HepG2 (cell line): ENCODE data around the gene NFE2L1. TPM values are rescaled to one million over a fixed set of nuclear protein-coding genes. Genes with fewer than 3 reads are reported as not detected.

Source experiments
- CREB1 ChIP-seq, 2 experiments: fragments of 450-650 bp in 1 of 2; IDR thresholded peaks; 2 replicates each; pipeline ENCODE4 v1.6.1; 2016 to 2017; ENCODE audit warnings: control low read depth in 1 of 2, mild to moderate bottlenecking in 1 of 2, missing compliant biosample characterization in 1 of 2, missing genetic modification characterization in 1 of 2
- HNF4A ChIP-seq: sonication (generic); formaldehyde crosslinking; IDR thresholded peaks from 2 replicates; pipeline ENCODE4 v1.4.0; 2020; ENCODE audit warnings: missing genetic modification reagents
- JUND ChIP-seq: sonication (generic); formaldehyde crosslinking; IDR thresholded peaks from 2 replicates; pipeline ENCODE4 v1.8.0; 2022; ENCODE audit warnings: mild to moderate bottlenecking, missing genetic modification reagents
- MAF1 ChIP-seq: sonication (generic); formaldehyde crosslinking; IDR thresholded peaks from 2 replicates; pipeline ENCODE4 v1.5.0; 2020; ENCODE audit warnings: missing genetic modification reagents, borderline replicate concordance
- MAZ ChIP-seq, 2 experiments: sonication (generic) in 1 of 2; formaldehyde crosslinking in 1 of 2; IDR thresholded peaks; 2 replicates each; pipeline versions ENCODE4 v1.5.0 to v1.6.1; 2012 to 2020; ENCODE audit warnings: low read depth in 2 of 2, mild to moderate bottlenecking in 2 of 2, borderline replicate concordance in 1 of 2, improper control_type of control experiment in 1 of 2, low read length in 1 of 2, missing genetic modification reagents in 1 of 2, moderate library complexity in 1 of 2
- MEF2D ChIP-seq: sonication (generic); formaldehyde crosslinking; IDR thresholded peaks from 2 replicates; pipeline ENCODE4 v1.5.1; 2020; ENCODE audit warnings: mild to moderate bottlenecking, missing genetic modification reagents
- MLX ChIP-seq: IDR thresholded peaks from 2 replicates; pipeline ENCODE4 v1.6.1; 2016
- PAWR ChIP-seq: sonication (generic); formaldehyde crosslinking; IDR thresholded peaks from 2 replicates; pipeline ENCODE4 v1.4.0; 2020; ENCODE audit warnings: missing genetic modification reagents, mild to moderate bottlenecking, borderline replicate concordance
- PAXIP1 ChIP-seq: sonication (generic); formaldehyde crosslinking; conservative IDR thresholded peaks from 2 replicates; pipeline ENCODE4 v1.4.0; 2020; ENCODE audit warnings: mild to moderate bottlenecking, missing genetic modification reagents, moderate library complexity
- POGZ ChIP-seq: sonication (generic); formaldehyde crosslinking; IDR thresholded peaks from 2 replicates; pipeline ENCODE4 v1.4.0; 2020; ENCODE audit warnings: mild to moderate bottlenecking, missing genetic modification reagents
- RBM39 ChIP-seq: fragments of 200-400 bp; formaldehyde crosslinking; IDR thresholded peaks from one replicate; pipeline ENCODE4 v1.6.1; 2018; ENCODE audit warnings: antibody characterized with exemption, mild to moderate bottlenecking, low read depth, low read length; ENCODE audit not compliant: poor library complexity, severe bottlenecking
- RFX1 ChIP-seq: fragments of 450-650 bp; IDR thresholded peaks from 2 replicates; pipeline ENCODE4 v1.6.1; 2017
- SIN3A ChIP-seq: IDR thresholded peaks from 2 replicates; pipeline ENCODE4 v1.6.1; 2011; ENCODE audit warnings: low read depth, mild to moderate bottlenecking, control low read depth, low read length, borderline replicate concordance
- SIX4 ChIP-seq: sonication (generic); formaldehyde crosslinking; IDR thresholded peaks from 2 replicates; pipeline ENCODE4 v1.4.0; 2020; ENCODE audit warnings: missing genetic modification reagents
- ZBTB1 ChIP-seq: sonication (generic); formaldehyde crosslinking; IDR thresholded peaks from 2 replicates; pipeline ENCODE4 v1.4.0; 2020; ENCODE audit warnings: missing genetic modification reagents, borderline replicate concordance
- ZBTB25 ChIP-seq: IDR thresholded peaks from 2 replicates; pipeline ENCODE4 v1.6.1; 2018; ENCODE audit warnings: missing genetic modification reagents
- ZEB1 ChIP-seq: IDR thresholded peaks from 2 replicates; pipeline ENCODE4 v1.6.1; 2012; ENCODE audit warnings: mild to moderate bottlenecking, low read depth, inconsistent platforms; ENCODE audit not compliant: insufficient replicate concordance
- ZNF205 ChIP-seq: IDR thresholded peaks from 2 replicates; pipeline ENCODE4 v1.6.1; 2018; ENCODE audit warnings: missing biosample characterization, missing genetic modification reagents
- ZNF282 ChIP-seq: fragments of 450-650 bp; IDR thresholded peaks from 2 replicates; pipeline ENCODE4 v1.6.1; 2018; ENCODE audit not compliant: partially characterized antibody
- ZNF326 ChIP-seq: sonication (generic); formaldehyde crosslinking; IDR thresholded peaks from 2 replicates; pipeline ENCODE4 v1.4.0; 2020; ENCODE audit warnings: missing genetic modification reagents, borderline replicate concordance
- ZNF333 ChIP-seq: sonication (generic); formaldehyde crosslinking; IDR thresholded peaks from 2 replicates; pipeline ENCODE4 v1.4.0; 2020; ENCODE audit warnings: mild to moderate bottlenecking, missing genetic modification reagents, borderline replicate concordance
- polyA plus RNA-seq, 8 experiments: library from polyadenylated mRNA; depleted of rRNA in 3 of 8; stranded (reverse) in 7 of 8; unstranded in 1 of 8; fragments of >200 nt; fragmentation: Illumina TruSeq in 4 of 8; extraction: Trizol in 4 of 8; gene quantifications; 2 replicates each; pipeline versions ENCODE4 v1.2.1 to v1.2.3, GENCODE V29; 2011 to 2016; ENCODE audit warnings: low read depth in 4 of 8, missing spikeins in 1 of 8, mixed read lengths in 1 of 8; ENCODE audit not compliant: insufficient read depth in 1 of 8
- total RNA-seq, 5 experiments: library from RNA; depleted of rRNA; stranded (reverse); fragments of >200 nt; fragmentation: Illumina TruSeq; extraction: Trizol; gene quantifications; 2 replicates each; pipeline ENCODE4 v1.2.3, GENCODE V29; 2016; ENCODE audit warnings: low read depth in 1 of 5
- TF ChIP-seq, protein P1 (sequence below): sonication (generic); IDR thresholded peaks from 2 replicates; pipeline ENCODE4 v1.6.1; 2016; ENCODE audit warnings: low read depth, borderline replicate concordance

NFE2L1 gene
- total and polyA plus RNA-seq, 2 of the 13 experiments (the other 11 are each of a cell fraction or from before 2014, with no cell fraction given): 67.0 to 234 TPM

DNA sequence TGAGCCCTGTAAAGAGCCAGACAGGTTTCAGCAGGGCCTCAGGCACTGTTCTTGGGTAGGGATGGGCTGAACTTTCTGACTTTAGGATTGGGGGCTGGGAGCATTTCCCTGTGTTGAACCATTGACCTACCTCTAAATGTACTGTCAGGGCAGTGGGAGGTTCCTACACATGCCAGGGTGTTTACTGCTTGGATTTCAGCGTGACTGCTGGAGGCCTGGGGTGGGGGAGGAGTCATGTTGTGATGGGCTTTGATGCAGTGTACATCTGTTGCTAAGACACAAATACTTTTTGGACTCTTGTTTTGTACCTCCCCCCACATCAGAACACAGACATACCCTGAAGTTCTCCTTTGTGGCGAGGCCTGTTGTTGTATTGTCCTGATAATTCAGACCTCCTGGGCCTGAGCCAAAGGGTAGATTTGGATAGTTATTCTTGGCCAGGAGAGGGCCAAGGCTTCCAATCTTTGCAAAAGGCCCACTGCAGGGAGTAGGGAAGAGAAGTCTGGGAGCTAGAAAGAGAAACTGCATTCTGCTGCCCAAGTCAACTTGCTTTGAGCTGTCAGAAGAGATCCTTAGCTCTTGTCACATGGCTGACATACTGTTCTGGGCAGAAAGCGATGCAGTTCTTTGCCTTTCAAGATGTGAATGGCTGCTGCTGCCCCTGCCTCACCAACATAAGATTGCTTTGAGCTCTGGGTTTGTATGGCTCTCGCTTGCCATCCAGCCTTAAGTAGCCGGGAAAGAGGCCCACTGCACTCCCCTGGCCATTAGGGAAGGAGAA lies 3.7 kb downstream of the NFE2L1 start (continued):
- TF ChIP-seq PAXIP1 (CRISPR knock-in tag): peak; percentile 53; the same call in 1 of the 2 replicates
- TF ChIP-seq, protein P1, sequence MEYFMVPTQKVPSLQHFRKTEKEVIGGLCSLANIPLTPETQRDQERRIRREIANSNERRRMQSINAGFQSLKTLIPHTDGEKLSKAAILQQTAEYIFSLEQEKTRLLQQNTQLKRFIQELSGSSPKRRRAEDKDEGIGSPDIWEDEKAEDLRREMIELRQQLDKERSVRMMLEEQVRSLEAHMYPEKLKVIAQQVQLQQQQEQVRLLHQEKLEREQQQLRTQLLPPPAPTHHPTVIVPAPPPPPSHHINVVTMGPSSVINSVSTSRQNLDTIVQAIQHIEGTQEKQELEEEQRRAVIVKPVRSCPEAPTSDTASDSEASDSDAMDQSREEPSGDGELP: peak; percentile 22; the same call in 1 of the 2 replicates
- no peak for TF ChIP-seq CREB1 (IDR thresholded peaks at IDR 0.05)
- TF ChIP-seq CREB1 (CRISPR knock-in tag; IDR thresholded peaks at IDR 0.05): no peak
- no peak for TF ChIP-seq RBM39
- peak; percentile 76 for TF ChIP-seq RFX1
- no peak for TF ChIP-seq SIX4
- no peak for TF ChIP-seq ZNF205 (CRISPR knock-in tag)
- no peak for TF ChIP-seq JUND
- TF ChIP-seq ZBTB1: no peak
- no peak for TF ChIP-seq MAZ (IDR thresholded peaks at IDR 0.05; ENCODE audit: borderline replicate concordance, low read depth, low read length)
- TF ChIP-seq MAZ (CRISPR knock-in tag; IDR thresholded peaks at IDR 0.05; ENCODE audit: low read depth): no peak
- no peak for TF ChIP-seq MAF1
- TF ChIP-seq ZNF282: no peak
- no peak for TF ChIP-seq ZNF326
- peak; percentile 22; the same call in 1 of the 2 replicates for TF ChIP-seq MEF2D (CRISPR knock-in tag)
- no peak for TF ChIP-seq MLX
- 0 out of 2 replicates have a peak, but pooled peaks have one; percentile 4 for TF ChIP-seq POGZ
- TF ChIP-seq ZNF333 (CRISPR knock-in tag): no peak
- TF ChIP-seq PAWR: no peak
- peak; percentile 71; the same call in 1 of the 2 replicates for TF ChIP-seq SIN3A
- TF ChIP-seq ZBTB25 (CRISPR knock-in tag): no peak
- no peak for TF ChIP-seq ZEB1
- TF ChIP-seq HNF4A (CRISPR knock-in tag): peak; percentile 55
